AG09319 (cell line): ENCODE measurements around the gene LGI1.

ENCODE experiments used
- DNase-seq: peaks from one replicate; pipeline ENCODE4 v3.0.0-alpha.2; 2010; ENCODE audit warnings: low read depth; ENCODE audit errors: extremely low read depth
- TF ChIP-seq, protein P1 (sequence below): IDR thresholded peaks from 2 replicates; pipeline ENCODE4 v1.5.1; 2011; ENCODE audit warnings: low read depth, mild to moderate bottlenecking, inconsistent platforms, low read length, moderate library complexity

The LGI1 gene

DNA sequence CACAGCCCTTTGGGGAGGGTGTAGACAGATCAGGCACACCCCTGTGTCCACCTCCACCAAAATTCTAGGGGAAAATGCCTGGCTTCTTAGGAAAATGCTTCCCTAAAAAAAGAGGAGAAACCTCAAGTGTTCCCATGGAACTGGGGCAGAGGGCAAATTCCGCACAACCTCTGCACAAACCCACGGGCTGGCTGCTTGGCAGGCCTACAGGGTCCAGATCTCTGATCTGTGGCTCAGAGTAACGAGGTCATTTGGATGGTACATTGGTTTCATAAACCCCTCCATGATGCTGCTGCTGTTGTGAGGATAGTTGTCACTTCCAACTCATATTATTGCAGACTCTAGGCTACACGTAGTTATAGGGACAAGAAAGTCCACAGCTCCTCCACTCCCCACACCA lies 16.0 kb downstream of the LGI1 start:
- TF ChIP-seq, protein P1, sequence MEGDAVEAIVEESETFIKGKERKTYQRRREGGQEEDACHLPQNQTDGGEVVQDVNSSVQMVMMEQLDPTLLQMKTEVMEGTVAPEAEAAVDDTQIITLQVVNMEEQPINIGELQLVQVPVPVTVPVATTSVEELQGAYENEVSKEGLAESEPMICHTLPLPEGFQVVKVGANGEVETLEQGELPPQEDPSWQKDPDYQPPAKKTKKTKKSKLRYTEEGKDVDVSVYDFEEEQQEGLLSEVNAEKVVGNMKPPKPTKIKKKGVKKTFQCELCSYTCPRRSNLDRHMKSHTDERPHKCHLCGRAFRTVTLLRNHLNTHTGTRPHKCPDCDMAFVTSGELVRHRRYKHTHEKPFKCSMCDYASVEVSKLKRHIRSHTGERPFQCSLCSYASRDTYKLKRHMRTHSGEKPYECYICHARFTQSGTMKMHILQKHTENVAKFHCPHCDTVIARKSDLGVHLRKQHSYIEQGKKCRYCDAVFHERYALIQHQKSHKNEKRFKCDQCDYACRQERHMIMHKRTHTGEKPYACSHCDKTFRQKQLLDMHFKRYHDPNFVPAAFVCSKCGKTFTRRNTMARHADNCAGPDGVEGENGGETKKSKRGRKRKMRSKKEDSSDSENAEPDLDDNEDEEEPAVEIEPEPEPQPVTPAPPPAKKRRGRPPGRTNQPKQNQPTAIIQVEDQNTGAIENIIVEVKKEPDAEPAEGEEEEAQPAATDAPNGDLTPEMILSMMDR: no peak
- DNase-seq: no peak

DNA sequence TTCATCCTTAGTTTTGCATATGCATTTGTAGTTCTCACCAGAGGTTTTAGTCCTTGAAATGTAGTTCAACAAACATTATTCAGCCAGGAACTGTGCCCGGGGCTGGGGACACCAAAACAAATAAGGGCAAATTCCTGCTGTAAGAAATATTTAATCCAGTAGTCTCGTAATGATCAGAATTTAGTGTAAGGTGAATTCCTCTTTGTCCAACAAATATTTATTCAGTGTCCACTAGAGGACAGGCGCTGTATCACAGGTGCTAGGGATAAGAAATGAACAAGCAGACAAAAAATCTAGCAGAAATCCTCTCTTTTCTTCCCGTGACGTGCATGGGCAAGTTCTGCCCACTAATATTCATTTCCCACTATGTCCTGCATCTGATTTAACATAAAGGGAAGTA lies 17.6 kb downstream of the LGI1 start:
- TF ChIP-seq, protein P1: no peak
- DNase-seq: no peak

DNA sequence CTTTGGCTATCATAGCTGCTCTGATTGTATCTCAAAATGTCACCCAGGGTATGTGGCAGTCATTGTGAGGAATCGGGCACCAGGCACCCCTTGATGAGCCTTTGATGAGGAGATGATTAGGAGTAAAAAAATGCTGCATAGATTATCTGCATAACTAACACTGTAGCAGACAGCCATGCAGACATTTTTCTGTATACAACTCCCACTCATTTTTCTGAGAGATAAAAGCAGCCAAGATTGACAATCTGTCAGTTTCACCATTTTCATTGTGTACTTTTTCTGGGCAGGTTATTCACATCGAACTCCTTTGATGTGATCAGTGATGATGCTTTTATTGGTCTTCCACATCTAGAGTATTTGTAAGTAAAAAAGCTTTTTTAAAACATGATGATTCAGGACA lies 19.4 kb downstream of the LGI1 start:
- TF ChIP-seq, protein P1: no peak

DNA sequence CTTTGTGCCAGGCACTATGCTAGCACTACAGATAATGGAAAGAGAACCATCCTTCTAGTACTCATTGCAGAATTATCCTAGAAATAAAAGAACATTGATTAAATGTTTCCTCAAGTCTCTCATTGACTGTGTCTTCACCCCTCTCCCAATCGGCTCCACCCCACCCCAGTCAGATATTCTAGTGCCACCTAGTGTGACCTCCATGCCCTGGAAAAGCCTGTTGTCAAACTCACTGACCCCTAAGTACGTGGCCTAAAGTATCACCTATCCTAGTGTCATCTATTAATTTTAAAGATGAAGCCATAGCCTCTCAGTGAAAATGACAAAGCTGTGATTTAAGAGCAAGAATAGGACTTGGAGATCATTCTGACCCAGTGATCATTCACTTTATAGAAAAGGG lies 26.3 kb downstream of the LGI1 start:
- TF ChIP-seq, protein P1: no peak
- DNase-seq: no peak

More for the DNA sequence above, 19.4 kb downstream of the LGI1 start:
- DNase-seq: no peak

DNA sequence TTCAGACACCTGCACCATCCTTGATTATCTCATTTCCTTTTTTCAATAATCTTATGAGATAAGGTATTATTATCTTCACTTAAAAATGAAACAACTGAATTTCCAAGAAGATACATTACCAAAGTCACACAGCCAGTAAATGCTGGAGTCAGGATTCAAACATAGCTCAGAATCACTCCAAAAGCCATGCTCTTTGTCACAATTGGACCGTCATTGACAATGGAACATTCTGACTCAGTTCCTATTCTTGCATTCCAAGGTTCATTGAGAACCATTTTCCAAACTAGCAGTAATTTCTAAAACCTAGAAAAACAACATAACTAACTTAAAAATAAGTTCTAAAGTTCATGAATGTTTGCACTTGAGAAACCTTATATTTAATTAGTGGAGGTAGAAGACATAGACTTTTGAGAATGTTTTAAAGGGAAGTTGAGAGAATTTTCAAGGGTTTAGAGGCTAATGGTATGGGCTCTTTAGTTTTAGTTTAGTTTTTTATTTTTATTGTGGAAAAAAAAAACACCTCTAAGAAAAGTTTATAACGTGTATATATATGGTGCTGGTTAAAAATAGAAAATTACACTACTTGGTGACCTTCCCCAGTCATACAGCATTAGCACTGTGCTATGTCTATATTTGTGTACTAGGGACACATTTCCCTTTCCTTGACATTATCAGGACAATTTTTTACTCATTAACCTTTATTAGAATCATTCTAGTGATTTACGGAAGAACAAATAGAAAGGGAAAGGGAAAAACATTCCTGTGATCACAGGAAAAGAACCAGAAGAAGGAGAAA lies 30.9 kb downstream of the LGI1 start:
- no peak for DNase-seq
- TF ChIP-seq, protein P1: no peak

DNA sequence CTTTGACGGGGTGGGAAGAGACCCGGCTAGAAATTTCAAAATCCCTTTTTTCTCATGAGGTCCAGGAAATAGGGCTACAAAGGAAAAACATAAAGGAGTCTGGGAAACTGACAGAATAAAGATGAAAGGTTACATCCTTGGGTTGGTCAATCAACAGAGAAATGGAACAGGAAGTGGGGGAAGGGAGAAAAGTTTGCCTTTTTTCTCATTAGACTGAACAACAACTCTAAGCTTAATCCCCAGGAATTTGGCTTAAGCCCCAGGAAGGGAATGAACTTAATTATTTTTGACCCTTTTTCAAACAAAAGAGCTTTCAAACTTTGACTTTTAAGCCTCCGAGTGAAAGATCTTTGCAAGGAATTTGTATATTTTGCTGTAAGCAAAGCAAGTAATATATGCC lies 32.7 kb downstream of the LGI1 start:
- TF ChIP-seq, protein P1: no peak
- DNase-seq: peak; percentile 32

DNA sequence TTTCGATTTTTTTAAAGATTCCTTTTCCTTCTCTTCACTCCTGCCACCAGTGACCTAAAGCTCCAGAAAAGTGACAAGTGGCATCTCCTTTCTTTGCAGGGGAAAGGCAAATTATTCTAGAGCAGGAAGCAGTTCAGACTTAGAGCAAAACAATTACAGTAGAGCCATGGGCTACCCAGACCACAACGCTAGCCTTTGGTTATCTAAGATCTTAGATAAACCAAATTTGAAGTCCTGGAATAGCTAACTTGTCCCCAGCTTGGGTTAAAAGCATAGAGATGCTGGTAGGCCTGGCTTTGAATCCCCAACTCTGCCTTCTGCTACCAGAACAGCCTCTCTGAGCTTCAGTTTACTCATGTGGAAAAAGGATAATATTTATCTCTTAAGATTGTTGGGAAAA lies 38.4 kb downstream of the LGI1 start:
- DNase-seq: no peak

More for the DNA sequence above, 38.4 kb downstream of the LGI1 start:
- TF ChIP-seq, protein P1: no peak
